HG03457 (cell line): ENCODE results near the gene TMEM259.

Source experiments
- ATAC-seq: cut with Tn5 transposase; IDR thresholded peaks from one replicate; pipeline ENCODE4 v1.9.1; 2021; ENCODE audit warnings: moderate number of reproducible peaks; ENCODE audit not compliant: unreplicated experiment

TMEM259 gene

DNA sequence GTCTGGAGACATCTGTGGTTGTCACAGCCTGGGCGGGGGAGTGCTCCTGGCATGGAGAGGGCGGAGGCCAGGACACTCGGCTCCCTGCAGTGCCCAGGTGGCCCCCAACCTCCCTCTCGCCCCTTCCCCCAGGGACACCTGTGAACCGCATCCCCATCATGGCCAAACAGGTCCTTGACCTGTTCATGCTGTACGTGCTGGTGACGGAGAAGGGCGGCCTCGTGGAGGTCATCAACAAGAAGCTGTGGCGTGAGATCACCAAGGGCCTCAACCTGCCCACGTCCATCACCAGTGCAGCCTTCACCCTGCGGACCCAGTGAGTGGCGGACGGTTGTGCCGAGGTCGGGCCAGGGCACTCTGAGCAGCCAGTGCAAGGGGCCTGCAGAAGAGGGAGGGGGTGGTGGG is 56.8 kb downstream of the TMEM259 start:
- no peak for ATAC-seq

DNA sequence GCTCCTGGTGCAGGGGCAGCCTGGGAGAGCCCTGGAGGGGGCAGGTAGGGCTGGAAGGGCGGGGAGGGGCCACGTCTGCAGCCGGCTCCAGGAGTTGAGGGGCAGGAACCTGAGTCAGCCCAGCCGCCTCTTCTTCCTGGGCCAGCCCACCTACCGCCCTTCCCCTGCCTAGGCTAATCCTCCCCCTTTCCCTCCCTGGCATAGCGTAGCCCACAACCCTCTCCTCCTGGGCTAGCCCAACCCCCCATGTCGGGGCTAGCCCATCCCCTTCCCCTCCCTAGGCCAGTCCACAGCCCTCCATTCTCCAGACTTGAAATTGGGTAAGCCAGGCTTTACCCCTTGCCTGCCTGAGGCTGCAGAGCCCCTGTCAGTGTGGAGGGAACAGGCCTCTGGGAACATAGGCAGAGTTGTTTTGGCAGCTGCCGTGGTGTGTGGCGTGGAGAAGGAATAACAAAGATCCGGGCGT is 57.4 kb downstream of the TMEM259 start:
- no peak for ATAC-seq

DNA sequence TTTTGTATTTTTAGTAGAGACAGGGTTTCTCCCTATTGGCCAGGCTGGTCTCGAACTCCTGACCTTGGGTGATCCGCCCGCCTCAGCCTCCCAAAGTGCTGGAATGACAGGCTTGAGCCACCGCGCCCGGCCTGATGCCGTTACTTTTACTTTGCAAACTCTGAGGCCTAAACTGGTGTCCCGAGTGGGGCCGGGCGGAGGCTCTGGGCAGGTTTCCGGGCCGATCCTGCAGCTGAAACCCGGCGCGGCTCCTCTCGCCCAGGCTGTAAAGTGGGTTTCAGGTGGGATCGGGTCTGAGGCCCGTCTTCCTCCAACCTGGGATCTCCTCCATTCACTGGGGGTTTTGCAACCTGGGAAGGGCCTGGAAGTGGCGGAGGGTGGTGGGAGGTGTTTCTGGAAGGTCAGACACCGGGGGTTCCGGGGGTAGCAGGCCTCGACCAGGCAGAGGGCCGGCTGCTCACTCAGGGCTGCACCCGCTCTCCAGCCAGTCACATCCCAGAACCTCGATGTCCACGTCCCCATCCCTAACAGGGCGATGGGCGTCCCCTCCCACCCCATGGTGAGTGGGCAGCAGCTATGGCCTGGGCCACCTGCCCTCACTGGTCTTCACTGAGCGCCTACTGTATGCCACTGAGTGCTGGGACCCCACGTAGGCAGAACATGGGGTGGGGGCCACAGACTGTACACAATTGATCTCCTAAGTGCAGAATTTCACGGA is 58.1 kb downstream of the TMEM259 start:
- ATAC-seq, result no peak

DNA sequence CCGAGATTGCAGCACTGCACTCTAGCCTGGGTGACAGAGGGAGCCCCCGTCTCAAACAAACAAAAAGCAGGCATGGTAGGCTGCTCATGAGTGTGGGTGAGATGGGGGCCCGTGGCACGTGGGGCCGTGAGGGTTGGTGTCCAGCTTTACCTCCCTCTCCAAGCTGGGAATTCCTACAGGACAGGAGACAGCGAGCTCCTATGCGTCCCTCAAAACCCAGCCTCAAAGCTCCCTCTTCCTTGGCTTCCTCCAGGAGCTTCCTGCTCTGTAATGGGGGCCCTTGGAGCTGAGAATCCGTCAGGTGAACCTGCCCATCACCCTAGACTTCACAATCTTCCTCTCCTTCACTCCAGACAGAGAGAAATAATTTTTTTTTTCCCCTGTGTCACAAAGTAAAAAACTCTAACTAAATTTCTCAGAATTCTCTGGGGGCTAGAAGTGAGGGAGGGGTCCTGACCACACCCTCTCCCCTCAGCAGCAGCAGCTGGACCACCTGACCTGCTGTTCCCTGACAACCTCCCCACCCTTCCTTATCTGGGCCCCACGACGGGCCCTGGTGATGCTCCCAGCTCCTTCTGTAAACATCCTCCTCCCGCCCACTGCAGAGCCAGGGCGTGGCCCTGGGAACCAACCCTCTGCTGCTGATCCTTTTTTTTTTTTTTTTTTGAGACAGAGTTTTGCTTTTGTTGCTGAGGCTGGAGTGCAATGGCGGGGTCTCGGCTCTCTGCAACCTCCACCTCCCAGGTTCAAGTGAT is 58.9 kb downstream of the TMEM259 start:
- ATAC-seq, result no peak

DNA sequence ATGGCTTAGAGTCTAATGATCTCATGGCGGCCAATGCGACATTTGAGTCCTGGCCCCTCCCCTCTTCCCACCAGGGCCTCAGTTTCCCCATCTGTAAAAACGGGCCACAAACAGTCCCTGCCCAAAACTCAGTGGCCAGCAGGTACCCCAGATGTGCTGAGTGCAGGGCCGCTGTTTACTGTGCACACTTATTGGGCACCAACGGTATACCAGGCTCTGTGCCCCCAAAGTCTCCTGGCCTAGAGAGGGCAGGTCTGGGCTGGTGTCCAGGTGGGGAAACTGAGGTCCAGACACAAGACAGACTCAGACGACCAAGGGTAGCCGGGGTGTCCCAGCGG is 60.4 kb downstream of the TMEM259 start:
- ATAC-seq, result no peak

DNA sequence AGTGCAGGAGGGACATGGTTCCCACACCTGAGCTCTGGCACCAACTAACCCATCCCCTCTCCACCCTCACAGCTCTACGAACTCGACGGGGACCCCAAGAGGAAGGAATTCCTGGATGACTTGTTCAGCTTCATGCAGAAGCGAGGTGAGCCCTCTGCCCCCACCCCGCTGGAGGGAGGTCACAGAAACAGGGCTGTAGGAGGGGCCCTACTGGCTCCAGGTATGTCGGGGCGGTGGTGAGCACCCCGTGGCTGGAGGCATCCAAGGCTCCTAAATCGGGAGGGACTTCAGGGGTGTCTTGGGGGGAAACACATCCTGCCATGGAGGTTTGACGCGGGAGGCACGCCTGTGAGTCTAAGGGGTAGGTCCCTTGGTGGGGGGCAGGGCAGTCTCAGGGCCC is 60.9 kb downstream of the TMEM259 start:
- ATAC-seq, result no peak
